HG02642 (cell line): ENCODE results near the gene LRRC37B.
A peak's percentile ranks its signal among the peaks of the same experiment; 100 is the strongest.
"Not testable (repeated sequence)": the region's sequence is repeated elsewhere in the genome, so short reads cannot be mapped to it uniquely, and the experiment has no call there.

ENCODE experiments used
- ATAC-seq: cut with Tn5 transposase; IDR thresholded peaks from one replicate; pipeline ENCODE4 v1.9.1; 2021; ENCODE audit warnings: mild to moderate bottlenecking; ENCODE audit not compliant: unreplicated experiment, poor library complexity

The LRRC37B gene

GRCh38 chr17:32006957-32007462 is at the start of gene LRRC37B:
Gene LRRC37B, plus strand, starts transcription at chr17:32007383. Its CDS starts 14,010 bp downstream, at chr17:32021393.
- peak; percentile 91 for ATAC-seq

- not testable (repeated sequence) for ATAC-seq
Observed at GRCh38 chr17:31964131-31964530, 43.1 kb upstream of the LRRC37B start.

GRCh38 chr17:31967648-31968047 is 39.5 kb upstream of the LRRC37B start:
- ATAC-seq = no peak

DNA sequence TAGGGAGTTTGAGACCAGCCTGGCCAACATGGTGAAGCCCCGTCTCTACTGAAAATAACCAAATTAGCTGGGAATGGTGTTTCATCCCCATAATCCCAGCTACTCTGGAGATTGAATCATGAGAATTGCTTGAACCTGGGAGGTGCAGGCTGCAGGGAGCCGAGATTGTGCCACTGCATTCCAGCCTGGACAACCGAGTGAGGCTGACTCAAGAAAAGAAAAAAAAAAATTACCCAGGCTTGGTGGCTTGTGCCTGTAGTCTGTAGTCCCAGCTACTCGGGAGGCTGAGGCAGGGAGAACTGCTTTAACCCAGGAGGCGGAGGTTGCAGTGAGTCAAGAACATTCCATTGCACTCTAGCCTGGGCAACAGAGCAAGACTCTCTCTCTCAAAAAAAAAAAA is 36.8 kb upstream of the LRRC37B start:
- not testable (repeated sequence) for ATAC-seq

GRCh38 chr17:31974269-31975071 is 32.7 kb upstream of the LRRC37B start:
- ATAC-seq = not testable (repeated sequence)

DNA sequence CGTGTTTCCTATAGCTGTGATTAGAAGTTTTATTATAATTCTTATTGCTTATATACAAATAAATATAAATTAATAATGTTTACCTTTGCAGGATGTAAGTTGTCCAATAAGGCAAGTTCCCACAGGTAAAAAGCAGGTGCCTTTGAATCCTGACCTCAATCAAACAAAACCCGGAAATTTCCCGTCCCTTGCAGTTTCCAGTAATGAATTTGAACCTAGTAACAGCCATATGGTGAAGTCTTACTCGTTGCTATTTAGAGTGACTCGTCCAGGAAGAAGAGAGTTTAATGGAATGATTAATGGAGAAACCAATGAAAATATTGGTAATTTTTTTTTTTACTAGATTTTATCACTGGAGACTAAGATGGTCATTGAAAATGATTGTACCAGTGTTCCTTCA is 31.8 kb upstream of the LRRC37B start:
- ATAC-seq = not testable (repeated sequence)

- not testable (repeated sequence) for ATAC-seq
Observed at GRCh38 chr17:31991821-31992220, 15.4 kb upstream of the LRRC37B start.

DNA sequence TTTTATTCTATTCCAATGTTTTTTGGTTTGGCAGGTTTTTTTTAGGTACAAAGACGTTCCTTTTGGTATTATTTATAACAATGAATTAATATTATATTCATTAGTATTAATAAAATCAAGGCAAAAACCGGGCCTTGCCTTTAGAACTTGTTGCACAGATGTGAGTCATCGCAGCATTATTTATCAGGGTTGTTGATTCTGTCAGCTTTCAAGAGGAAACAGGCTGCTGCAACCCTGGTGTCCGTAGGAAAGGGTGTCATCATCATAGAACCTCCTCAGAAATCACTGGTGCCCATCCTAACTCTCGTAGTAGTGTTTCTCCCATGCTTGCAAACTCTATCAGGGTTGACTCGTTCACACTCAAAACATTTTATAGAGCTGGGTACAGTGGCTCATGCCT is 10.2 kb upstream of the LRRC37B start:
- ATAC-seq = no peak

DNA sequence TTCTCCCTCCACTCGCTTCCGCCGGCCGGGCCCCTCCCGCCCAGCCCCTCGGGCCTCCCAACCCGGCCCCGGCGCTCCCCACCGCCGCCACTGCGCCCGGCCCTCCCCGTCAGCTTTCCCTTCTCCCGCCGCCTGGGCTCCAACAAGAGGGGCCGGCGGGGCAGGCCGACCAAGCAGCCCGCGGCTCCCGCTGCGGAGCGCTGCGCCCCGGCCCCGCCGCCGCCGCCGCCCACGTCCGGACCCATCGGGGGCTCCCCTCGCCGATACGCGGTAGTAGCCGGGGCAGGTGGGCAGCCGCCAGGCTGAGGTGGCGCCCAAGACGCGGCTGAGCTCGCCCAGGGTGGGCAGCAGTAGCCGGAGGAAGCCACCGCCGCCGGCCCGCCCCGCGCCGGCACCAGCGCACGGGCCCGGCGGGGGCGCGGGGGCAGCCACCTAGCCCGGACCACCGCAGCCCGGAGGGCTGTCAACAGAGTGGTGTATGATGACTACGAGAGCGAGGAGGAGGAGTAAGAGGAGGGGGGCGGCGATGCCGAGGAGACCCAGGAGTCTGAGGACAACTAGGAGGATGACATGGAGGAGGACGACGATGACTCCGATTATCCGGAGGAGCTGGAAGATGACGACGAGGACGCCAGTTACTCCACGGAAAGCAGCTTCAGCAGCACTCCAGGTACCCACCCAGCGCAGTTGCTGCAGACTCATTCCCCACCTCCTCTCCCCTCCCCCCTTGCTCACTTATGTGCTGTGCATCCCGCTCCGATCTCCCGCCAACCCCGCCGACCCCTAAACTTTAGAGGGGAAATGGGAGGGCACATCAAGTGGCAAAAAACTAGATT is 498 bp downstream of the LRRC37B start:
- peak; percentile 49 for ATAC-seq

DNA sequence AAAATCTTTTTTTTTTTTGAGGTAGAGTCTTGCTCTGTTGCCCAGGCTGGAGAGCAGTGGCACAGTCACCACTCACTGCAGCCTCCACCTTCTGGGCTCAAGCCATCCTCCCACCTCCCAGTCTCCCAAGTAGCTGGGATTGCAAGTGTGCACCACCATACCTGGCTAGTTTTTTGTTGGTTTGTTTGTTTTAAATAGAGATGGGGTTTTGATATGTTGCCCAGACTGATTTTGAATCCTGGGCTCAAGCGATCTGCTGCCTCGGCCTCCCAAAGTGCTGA is 2.0 kb downstream of the LRRC37B start:
- no peak for ATAC-seq

- ATAC-seq = no peak
Observed at GRCh38 chr17:32010114-32010513, 2.9 kb downstream of the LRRC37B start.

GRCh38 chr17:32015245-32016013 is 8.2 kb downstream of the LRRC37B start:
- no peak for ATAC-seq

- no peak for ATAC-seq
Observed at GRCh38 chr17:32016231-32016630, 9.0 kb downstream of the LRRC37B start.

DNA sequence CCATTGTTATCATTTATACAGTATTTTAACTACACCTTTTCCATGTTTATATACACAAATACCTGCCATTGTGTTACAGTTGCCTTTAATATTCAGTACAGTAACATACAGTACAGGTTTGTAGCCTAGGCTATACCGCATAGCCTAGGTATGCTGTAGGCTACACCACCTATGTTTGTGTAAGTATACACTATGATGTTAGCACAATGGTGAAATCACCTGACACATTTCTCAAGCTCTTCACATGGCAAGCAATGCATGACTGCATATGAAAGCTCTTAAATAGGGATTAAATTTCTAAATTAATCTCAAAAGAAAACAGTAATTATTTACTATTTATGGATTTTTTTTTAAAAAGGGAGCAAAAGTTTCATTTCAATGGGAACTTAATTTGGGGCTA is 12.0 kb downstream of the LRRC37B start:
- no peak for ATAC-seq

DNA sequence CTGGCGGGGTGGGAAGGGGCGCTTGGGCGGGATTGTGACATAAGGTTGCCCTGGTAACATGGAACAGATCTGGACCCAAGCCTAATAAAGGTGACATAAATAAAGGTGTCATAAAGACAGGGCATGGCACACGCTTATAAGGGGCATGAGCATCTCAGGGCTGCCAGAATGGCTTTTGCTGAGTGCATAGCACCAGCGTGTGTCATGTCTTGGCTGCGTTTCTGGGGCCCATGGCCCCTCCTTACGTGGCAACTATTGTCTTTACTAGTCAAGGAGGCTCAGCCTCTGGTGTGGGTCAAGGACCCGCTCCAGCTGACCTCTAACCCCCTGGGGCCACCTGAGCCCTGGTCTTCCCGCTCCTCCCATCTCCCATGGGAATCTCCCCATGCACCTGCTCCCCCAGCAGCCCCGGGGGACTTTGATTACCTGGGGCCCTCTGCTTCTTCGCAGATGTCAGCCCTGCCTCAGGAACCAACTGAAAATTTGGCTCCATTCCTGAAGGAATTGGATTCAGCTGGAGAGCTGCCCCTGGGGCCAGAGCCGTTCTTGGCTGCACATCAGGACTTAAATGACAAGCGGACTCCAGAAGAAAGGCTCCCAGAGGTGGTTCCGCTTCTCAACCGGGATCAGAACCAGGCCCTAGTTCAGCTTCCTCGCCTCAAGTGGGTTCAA is 13.9 kb downstream of the LRRC37B start:
- no peak for ATAC-seq

DNA sequence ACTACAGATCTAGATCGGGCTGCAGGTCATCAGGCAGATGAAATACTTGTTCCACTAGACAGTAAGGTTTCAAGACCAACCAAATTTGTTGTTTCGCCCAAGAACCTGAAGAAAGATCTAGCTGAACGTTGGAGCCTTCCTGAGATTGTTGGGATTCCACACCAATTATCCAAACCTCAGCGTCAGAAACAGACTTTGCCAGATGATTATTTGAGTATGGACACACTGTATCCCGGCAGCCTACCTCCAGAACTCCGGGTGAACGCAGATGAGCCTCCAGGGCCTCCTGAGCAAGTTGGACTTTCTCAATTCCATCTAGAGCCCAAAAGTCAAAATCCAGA is 14.4 kb downstream of the LRRC37B start:
- no peak for ATAC-seq

DNA sequence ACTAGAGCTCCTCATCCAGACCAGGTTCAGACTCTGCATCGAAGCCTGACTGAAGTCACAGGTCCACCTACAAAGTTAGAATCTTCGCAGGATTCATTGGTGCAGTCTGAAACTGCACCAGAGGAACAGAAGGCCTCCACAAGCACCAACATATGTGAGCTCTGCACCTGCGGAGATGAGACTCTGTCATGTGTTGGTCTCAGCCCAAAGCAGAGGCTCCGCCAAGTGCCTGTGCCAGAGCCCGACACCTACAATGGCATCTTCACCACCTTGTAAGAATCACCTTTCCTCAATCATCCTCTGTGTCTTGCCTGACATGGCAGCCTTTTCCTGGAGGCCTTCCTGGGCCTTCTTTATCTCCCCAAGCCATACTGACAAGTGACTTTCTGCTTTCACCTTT is 15.4 kb downstream of the LRRC37B start:
- ATAC-seq = not testable (repeated sequence)

DNA sequence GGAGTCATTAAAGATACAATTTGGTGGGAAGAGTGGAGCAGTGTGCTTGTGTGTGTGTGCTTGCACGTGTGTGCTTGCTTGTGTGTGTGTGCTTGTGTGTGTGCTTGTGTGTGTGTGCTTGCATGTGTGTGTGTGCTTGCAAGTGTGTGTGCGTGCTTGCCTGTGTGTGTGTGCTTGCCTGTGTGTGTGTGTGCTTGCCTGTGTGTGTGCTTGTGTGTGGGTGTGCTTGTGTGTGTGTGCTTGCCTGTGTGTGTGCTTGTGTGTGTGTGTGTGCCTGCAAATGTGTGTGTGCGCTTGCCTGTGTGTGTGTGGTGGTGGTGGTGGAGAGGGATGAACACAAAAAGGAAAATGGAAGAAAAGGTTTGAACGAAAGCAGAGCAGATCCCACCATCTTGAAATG is 20.1 kb downstream of the LRRC37B start:
- not testable (repeated sequence) for ATAC-seq

- ATAC-seq = no peak
Observed at GRCh38 chr17:32033223-32033622, 26.0 kb downstream of the LRRC37B start.

DNA sequence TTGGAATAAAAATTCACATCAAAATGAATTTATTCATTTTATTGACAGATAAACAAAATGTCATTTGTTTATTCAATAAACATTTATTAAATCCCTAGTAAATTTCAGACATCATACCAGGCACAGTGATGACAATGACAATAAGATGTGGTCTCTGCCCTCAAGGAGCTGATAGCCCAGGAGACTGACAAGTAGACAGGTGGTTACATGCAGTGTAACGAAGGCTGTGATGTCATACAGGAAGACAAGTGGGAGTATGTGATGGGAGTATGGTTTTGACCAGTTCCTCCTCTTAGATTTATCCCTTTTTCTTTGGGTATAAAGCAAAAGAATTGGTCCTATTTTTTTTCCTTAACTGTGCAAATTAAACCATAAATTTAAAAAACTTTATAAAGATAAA is 26.6 kb downstream of the LRRC37B start:
- ATAC-seq = not testable (repeated sequence)
